HepG2 (cell line): ENCODE results near the gene NLRP14. TPM values are rescaled to one million over a fixed set of nuclear protein-coding genes. Genes with fewer than 3 reads are reported as not detected.

Experiments
- ATAC-seq: fragments of 200-7000 bp; cut with Tn5 transposase; 3 replicates; pipeline ENCODE4 v1.9.1; 2020; ENCODE audit warnings: mild to moderate bottlenecking, moderate library complexity
- BruUV-seq: library from RNA; stranded (reverse); fragments of 400-500 nt; replicated peaks from 2 replicates; lab custom pipeline; 2021; lab: Mats Ljungman, UMichigan
- CTCF ChIA-PET: fragments of 300-600 bp; formaldehyde crosslinking; extraction: SDS; loops from one replicate; lab custom pipeline; 2021; ENCODE audit warnings: low total read pairs, inconsistent platforms, low intra/inter-chr PET ratio; lab: Yijun Ruan, JAX
- POLR2A ChIA-PET: fragments of 350-600 bp; sonication (Branson Sonifier 250); formaldehyde crosslinking; loops from one replicate; lab custom pipeline; 2020; ENCODE audit warnings: antibody characterized with exemption, inconsistent platforms; lab: Yijun Ruan, JAX
- DNase-seq: peaks from one replicate; pipeline ENCODE4 v3.0.0-alpha.2; 2015; ENCODE audit warnings: low spot score
- FAIRE-seq: peaks from 3 replicates; lab custom pipeline; 2011; peaks lifted over from hg19 to GRCh38; lab: Jason Lieb, UNC
- H2AFZ ChIP-seq: one replicate; pipeline ENCODE4 v1.6.1; 2011; ENCODE audit warnings: low read length, inconsistent platforms
- H3K27ac ChIP-seq: fragments of 300-600 bp; 3 replicates; pipeline ENCODE4 v1.8.0; 2011; ENCODE audit warnings: mixed run types, mild to moderate bottlenecking, mixed read lengths, low read length, inconsistent platforms; ENCODE audit not compliant: insufficient read depth; ENCODE audit errors: extremely low read length
- H3K27me3 ChIP-seq, 2 experiments: fragments of 200-600 bp in 1 of 2; 2 replicates in 1 of 2; 3 replicates in 1 of 2; pipeline versions ENCODE4 v1.6.0 to v1.8.0; 2011; ENCODE audit warnings: low read length in 2 of 2, mild to moderate bottlenecking in 2 of 2, moderate library complexity in 2 of 2, inconsistent platforms in 1 of 2; ENCODE audit not compliant: insufficient read depth in 2 of 2, control insufficient read depth in 1 of 2
- H3K36me3 ChIP-seq, 2 experiments: fragments of 200-600 bp in 1 of 2; replicated peaks in 1 of 2; 2 replicates in 1 of 2; 3 replicates in 1 of 2; pipeline versions ENCODE4 v1.5.1 to v1.8.0; 2011; ENCODE audit warnings: low read length in 2 of 2, inconsistent platforms in 1 of 2; ENCODE audit not compliant: insufficient read depth in 2 of 2, control insufficient read depth in 1 of 2
- H3K4me1 ChIP-seq: 2 replicates; pipeline ENCODE4 v1.5.1; 2012; ENCODE audit warnings: low read length, inconsistent platforms; ENCODE audit not compliant: insufficient read depth
- H3K4me2 ChIP-seq: 2 replicates; pipeline ENCODE4 v1.6.0; 2011; ENCODE audit warnings: low read depth, low read length, inconsistent platforms
- H3K4me3 ChIP-seq, 3 experiments: fragments of 200-600 bp in 1 of 3; sonication (generic), shearing (Covaris generic) in 1 of 3; replicated peaks in 1 of 3; 2 replicates each; pipeline ENCODE4 v1.5.1; 2011 to 2016; ENCODE audit warnings: low read length in 3 of 3, inconsistent platforms in 2 of 3, low read depth in 2 of 3, mild to moderate bottlenecking in 2 of 3, control low read depth in 1 of 3, mixed read lengths in 1 of 3; ENCODE audit not compliant: insufficient read depth in 1 of 3
- H3K79me2 ChIP-seq: one replicate; pipeline ENCODE4 v1.6.1; 2011; ENCODE audit warnings: low read length, inconsistent platforms; ENCODE audit not compliant: insufficient read depth
- H3K9ac ChIP-seq: 2 replicates; pipeline ENCODE4 v1.6.0; 2011; ENCODE audit warnings: mild to moderate bottlenecking, low read depth, low read length, inconsistent platforms; ENCODE audit not compliant: insufficient read depth
- H3K9me3 ChIP-seq: 2 replicates; pipeline ENCODE4 v1.5.1; 2012; ENCODE audit warnings: mild to moderate bottlenecking, low read length
- H4K20me1 ChIP-seq: 2 replicates; pipeline ENCODE4 v1.6.0; 2011; ENCODE audit warnings: inconsistent platforms, mild to moderate bottlenecking, low read length, moderate library complexity; ENCODE audit not compliant: insufficient read depth
- CTCF ChIP-seq: sonication (generic); formaldehyde crosslinking; IDR thresholded peaks from 2 replicates; pipeline ENCODE4 v1.5.0; 2020; ENCODE audit warnings: mild to moderate bottlenecking, missing genetic modification reagents, moderate library complexity
- ESRRA ChIP-seq: sonication (generic); formaldehyde crosslinking; IDR thresholded peaks from 2 replicates; pipeline ENCODE4 v1.5.1; 2020; ENCODE audit warnings: mild to moderate bottlenecking, low read depth, missing genetic modification reagents
- HNF4A ChIP-seq: sonication (generic); formaldehyde crosslinking; IDR thresholded peaks from 2 replicates; pipeline ENCODE4 v1.4.0; 2020; ENCODE audit warnings: missing genetic modification reagents
- NFYB ChIP-seq: sonication (generic); formaldehyde crosslinking; IDR thresholded peaks from 2 replicates; pipeline ENCODE4 v1.4.0; 2020; ENCODE audit warnings: missing genetic modification reagents
- RAD21 ChIP-seq: fragments of 450-650 bp; formaldehyde crosslinking; IDR thresholded peaks from 2 replicates; pipeline ENCODE4 v1.5.0; 2020; ENCODE audit warnings: mild to moderate bottlenecking
- SMC3 ChIP-seq: IDR thresholded peaks from 2 replicates; pipeline ENCODE4 v1.6.1; 2011; ENCODE audit warnings: low read length, improper control_type of control experiment
- STAG1 ChIP-seq: sonication (generic); formaldehyde crosslinking; IDR thresholded peaks from 2 replicates; pipeline ENCODE4 v1.4.0; 2020; ENCODE audit warnings: missing genetic modification reagents
- ZNF556 ChIP-seq: sonication (generic); formaldehyde crosslinking; IDR thresholded peaks from 2 replicates; pipeline ENCODE4 v1.4.0; 2020; ENCODE audit warnings: mild to moderate bottlenecking, missing genetic modification reagents, borderline replicate concordance
- WGBS: methylation state at CpG from one replicate; pipeline ENCODE4 v1.1.6; 2017; ENCODE audit warnings: low lambda C conversion rate; 5-methylcytosine and 5-hydroxymethylcytosine counted together
- in situ Hi-C: cut with HindIII; loops from 2 replicates; pipeline ENCODE4 v1.10.0; 2017; ENCODE audit warnings: low pct_unique_long_range_greater_than_20kb; ENCODE audit not compliant: extremely low pct_ligation_motif_present
- intact Hi-C: fragments of 100-400 bp; cut with micrococcal nuclease; formaldehyde crosslinking; loops from one replicate; pipeline ENCODE4 v1.10.0; 2022; ENCODE audit not compliant: unreplicated experiment
- polyA plus RNA-seq, 8 experiments: library from polyadenylated mRNA; depleted of rRNA in 3 of 8; stranded (reverse) in 7 of 8; unstranded in 1 of 8; fragments of >200 nt; fragmentation: Illumina TruSeq in 4 of 8; extraction: Trizol in 4 of 8; gene quantifications; 2 replicates each; pipeline versions ENCODE4 v1.2.1 to v1.2.3, GENCODE V29; 2011 to 2016; ENCODE audit warnings: low read depth in 4 of 8, missing spikeins in 1 of 8, mixed read lengths in 1 of 8; ENCODE audit not compliant: insufficient read depth in 1 of 8
- total RNA-seq, 5 experiments: library from RNA; depleted of rRNA; stranded (reverse); fragments of >200 nt; fragmentation: Illumina TruSeq; extraction: Trizol; gene quantifications; 2 replicates each; pipeline ENCODE4 v1.2.3, GENCODE V29; 2016; ENCODE audit warnings: low read depth in 1 of 5

The NLRP14 gene
- total and polyA plus RNA-seq, 2 of the 13 experiments (the other 11 are each of a cell fraction or from before 2014, with no cell fraction given): not detected

DNA sequence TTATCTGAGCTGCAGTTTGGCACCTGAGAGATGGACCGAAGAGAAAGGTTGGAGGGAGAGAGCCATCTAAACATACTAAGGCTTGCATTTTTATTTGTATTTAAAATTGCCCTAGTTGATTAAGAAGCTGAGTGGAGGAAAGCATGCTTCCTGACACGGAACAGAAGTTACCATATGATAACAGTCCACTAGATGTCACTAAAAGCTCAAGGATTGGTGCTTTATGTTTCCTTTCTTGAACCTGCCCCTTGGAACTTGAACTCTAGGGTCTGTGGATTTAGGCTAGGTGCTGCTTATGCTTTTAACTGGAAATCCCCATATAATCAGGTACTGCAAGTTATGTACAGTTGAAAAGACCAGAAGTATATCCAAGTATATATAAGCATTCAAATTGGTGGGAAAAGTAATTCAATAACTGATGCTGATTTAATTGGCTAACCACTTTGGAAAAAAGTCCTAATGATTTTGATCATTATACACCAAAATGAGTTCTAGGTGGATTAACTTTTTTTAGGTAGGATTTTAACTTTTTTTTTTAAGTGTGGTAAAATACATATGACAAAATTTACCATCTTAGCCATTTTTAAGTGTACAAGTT lies 78.1 kb downstream of the NLRP14 start:
- ATAC-seq (peak; percentile 81), FAIRE-seq (peak; percentile 26), DNase-seq (peak; percentile 49)
- in situ Hi-C loops (loop anchor here (10.0 kb wide), 2 partner anchors 346 to 606 kb away; partner anchors contain the start of gene OVCH2), intact Hi-C loops (loop anchor here (1.0 to 5.0 kb wide), 6 partner anchors 180 to 999 kb away; no protein-coding TSS in a partner anchor)
- no peaks in the 10 kb centered on the region for H3K9me3 ChIP-seq
- no peaks in the 10 kb centered on the region for H3K27me3 ChIP-seq
- H3K79me2 ChIP-seq: no peaks in the 10 kb centered on the region
- no peak overlapping the region for H2AFZ ChIP-seq
- H3K36me3 ChIP-seq: no peaks in the 10 kb centered on the region
- POLR2A ChIA-PET: no interaction called here
- no TSS peak for BruUV-seq
- no peak overlapping the region for H3K4me2 ChIP-seq
- CTCF ChIA-PET: interaction anchor here (1.6 to 1.7 kb wide), 3 partner anchors 180 to 590 kb away, joined by 5 to 11 read pairs (median 7); no protein-coding TSS in a partner anchor
- WGBS: 2% methylated on average over 2 of the region's 2 CpGs
- H3K9ac ChIP-seq: no peak overlapping the region
- H3K4me1 ChIP-seq: no peaks in the 10 kb centered on the region
- TF ChIP-seq RAD21 (CRISPR knock-in tag) (peak; percentile 65; the same call in 1 of the 2 replicates), CTCF (CRISPR knock-in tag) (peak; percentile 82), SMC3 (peak; percentile 64), ESRRA (CRISPR knock-in tag) (no peak), HNF4A (peak; percentile 59), STAG1 (peak; percentile 91), NFYB (CRISPR knock-in tag) (no peak), ZNF556 (CRISPR knock-in tag) (no peak)
- H3K4me3 ChIP-seq: no peak overlapping the region
- H3K27ac ChIP-seq: no peak overlapping the region
- no peaks in the 10 kb centered on the region for H4K20me1 ChIP-seq
